ENCODE measurements around the gene PLCB4.

The PLCB4 gene

GRCh38 chr20:9302091-9302462 lies 233.2 kb downstream of the PLCB4 start:
- Histone ChIP-seq H3K36me3 (no peaks in the 10 kb centered on the region), H3K27me3 (ENCODE audit: insufficient read depth, low read depth, severe bottlenecking) (no peaks in the 10 kb centered on the region), H3K9me3 (ENCODE audit: severe bottlenecking) (no peaks in the 10 kb centered on the region), H3K27ac (no peak overlapping the region), H3K4me3 (ENCODE audit: low read depth, low read length) (no peak overlapping the region)
- DNase-seq: no peak
- no peak for TF ChIP-seq CTCF (IDR thresholded peaks at IDR 0.05; ENCODE audit: low read depth, low read length)

GRCh38 chr20:9306521-9306920 lies 237.6 kb downstream of the PLCB4 start:
- Histone ChIP-seq H3K27me3 (ENCODE audit: insufficient read depth, low read depth, severe bottlenecking) (no peaks in the 10 kb centered on the region), H3K9me3 (ENCODE audit: severe bottlenecking) (no peaks in the 10 kb centered on the region), H3K36me3 (no peaks in the 10 kb centered on the region), H3K27ac (no peak overlapping the region), H3K4me3 (ENCODE audit: low read depth, low read length) (no peak overlapping the region)
- DNase-seq: no peak
- TF ChIP-seq CTCF (IDR thresholded peaks at IDR 0.05; ENCODE audit: low read depth, low read length): no peak

GRCh38 chr20:9308056-9308455 lies 239.2 kb downstream of the PLCB4 start:
- H3K9me3 ChIP-seq (ENCODE audit: severe bottlenecking): no peaks in the 10 kb centered on the region

GRCh38 chr20:9311132-9311531 lies 242.2 kb downstream of the PLCB4 start:
- H3K36me3 ChIP-seq: no peaks in the 10 kb centered on the region
- DNase-seq: no peak
- no peak overlapping the region for H3K27ac ChIP-seq
- no peak for TF ChIP-seq CTCF (IDR thresholded peaks at IDR 0.05; ENCODE audit: low read depth, low read length)
- no peak overlapping the region for H3K4me3 ChIP-seq (ENCODE audit: low read depth, low read length)
- no peaks in the 10 kb centered on the region for H3K27me3 ChIP-seq (ENCODE audit: insufficient read depth, low read depth, severe bottlenecking)
- H3K9me3 ChIP-seq (ENCODE audit: severe bottlenecking): no peaks in the 10 kb centered on the region

More at GRCh38 chr20:9308056-9308455, 239.2 kb downstream of the PLCB4 start:
- Histone ChIP-seq H3K4me3 (ENCODE audit: low read depth, low read length) (no peak overlapping the region), H3K36me3 (no peaks in the 10 kb centered on the region), H3K27ac (no peak overlapping the region), H3K27me3 (ENCODE audit: insufficient read depth, low read depth, severe bottlenecking) (no peaks in the 10 kb centered on the region)
- DNase-seq: no peak
- no peak for TF ChIP-seq CTCF (IDR thresholded peaks at IDR 0.05; ENCODE audit: low read depth, low read length)

- Histone ChIP-seq H3K27me3 (ENCODE audit: insufficient read depth, low read depth, severe bottlenecking) (no peaks in the 10 kb centered on the region), H3K9me3 (ENCODE audit: severe bottlenecking) (no peaks in the 10 kb centered on the region), H3K4me3 (ENCODE audit: low read depth, low read length) (no peak overlapping the region), H3K27ac (no peak overlapping the region), H3K36me3 (no peaks in the 10 kb centered on the region)
- no peak for TF ChIP-seq CTCF (IDR thresholded peaks at IDR 0.05; ENCODE audit: low read depth, low read length)
- no peak for DNase-seq
Measured at GRCh38 chr20:9319687-9320384, 250.9 kb downstream of the PLCB4 start.

GRCh38 chr20:9321007-9321406 lies 252.1 kb downstream of the PLCB4 start:
- DNase-seq: no peak
- H3K4me3 ChIP-seq (ENCODE audit: low read depth, low read length): no peak overlapping the region
- H3K36me3 ChIP-seq: no peaks in the 10 kb centered on the region
- no peak overlapping the region for H3K27ac ChIP-seq
- no peaks in the 10 kb centered on the region for H3K27me3 ChIP-seq (ENCODE audit: insufficient read depth, low read depth, severe bottlenecking)
- no peak for TF ChIP-seq CTCF (IDR thresholded peaks at IDR 0.05; ENCODE audit: low read depth, low read length)
- H3K9me3 ChIP-seq (ENCODE audit: severe bottlenecking): no peaks in the 10 kb centered on the region
